GM23338 (cell line): ENCODE measurements around the gene RFWD3. TPM values are rescaled to one million over a fixed set of nuclear protein-coding genes. Genes with fewer than 3 reads are reported as not detected.

Source experiments
- ATAC-seq: fragments of 200-7000 bp; cut with Tn5 transposase; 3 replicates; pipeline ENCODE4 v1.9.1; 2020
- DNase-seq: peaks from one replicate; pipeline ENCODE4 v3.0.0-alpha.2; 2015; ENCODE audit warnings: low spot score
- H2AFZ ChIP-seq: fragments of 200-600 bp; sonication (generic); 2 replicates; pipeline ENCODE4 v1.8.0; 2016; ENCODE audit warnings: antibody characterized with exemption, mild to moderate bottlenecking, moderate library complexity
- H3F3A ChIP-seq: fragments of 200-600 bp; sonication (generic); replicated peaks from 2 replicates; pipeline ENCODE4 v1.8.0; 2017; ENCODE audit warnings: antibody characterized with exemption, mixed run types, low read depth
- H3K27ac ChIP-seq: fragments of 200-600 bp; sonication (generic); 2 replicates; pipeline ENCODE4 v1.6.1; 2016; ENCODE audit warnings: low read depth
- H3K27me3 ChIP-seq: fragments of 200-600 bp; sonication (generic); 2 replicates; pipeline ENCODE4 v1.8.0; 2016; ENCODE audit warnings: mild to moderate bottlenecking, mixed run types, moderate library complexity; ENCODE audit not compliant: insufficient read depth
- H3K36me3 ChIP-seq: fragments of 200-600 bp; sonication (generic); 2 replicates; pipeline ENCODE4 v1.8.0; 2016; ENCODE audit warnings: mild to moderate bottlenecking; ENCODE audit not compliant: insufficient read depth
- H3K4me1 ChIP-seq: fragments of 200-600 bp; sonication (generic); 2 replicates; pipeline ENCODE4 v1.8.0; 2016; ENCODE audit warnings: mild to moderate bottlenecking, moderate library complexity; ENCODE audit not compliant: insufficient read depth
- H3K4me2 ChIP-seq: fragments of 200-600 bp; sonication (generic); 2 replicates; pipeline ENCODE4 v1.7.1; 2017; ENCODE audit warnings: mixed run types
- H3K4me3 ChIP-seq: fragments of 200-600 bp; sonication (generic); 2 replicates; pipeline ENCODE4 v1.6.1; 2016; ENCODE audit warnings: mixed run types
- H3K79me2 ChIP-seq: fragments of 200-600 bp; sonication (generic); replicated peaks from 2 replicates; pipeline ENCODE4 v1.8.0; 2017; ENCODE audit warnings: mild to moderate bottlenecking; ENCODE audit not compliant: insufficient read depth
- H3K9me2 ChIP-seq: fragments of 200-600 bp; sonication (generic); 2 replicates; pipeline ENCODE4 v1.8.0; 2017; ENCODE audit not compliant: insufficient read depth
- H4K20me1 ChIP-seq: fragments of 200-600 bp; sonication (generic); replicated peaks from 2 replicates; pipeline ENCODE4 v1.8.0; 2017; ENCODE audit warnings: mild to moderate bottlenecking; ENCODE audit not compliant: insufficient read depth
- H3K27ac Mint-ChIP-seq: 2 replicates; pipeline ENCODE4 v1.8.0; 2020; ENCODE audit warnings: inconsistent platforms, mild to moderate bottlenecking, moderate library complexity, mixed read lengths
- H3K27me3 Mint-ChIP-seq: 3 replicates; pipeline ENCODE4 v1.8.0; 2022; ENCODE audit warnings: low read depth, mild to moderate bottlenecking, moderate library complexity, mixed read lengths, inconsistent platforms; ENCODE audit not compliant: insufficient read depth, poor library complexity
- H3K36me3 Mint-ChIP-seq: 3 replicates; pipeline ENCODE4 v1.8.0; 2021; ENCODE audit warnings: low read depth, mild to moderate bottlenecking, inconsistent platforms, moderate library complexity, mixed read lengths
- H3K4me1 Mint-ChIP-seq: 3 replicates; pipeline ENCODE4 v1.8.0; 2020; ENCODE audit warnings: mild to moderate bottlenecking, inconsistent platforms, mixed read lengths
- H3K4me3 Mint-ChIP-seq: 3 replicates; pipeline ENCODE4 v1.8.0; 2021; ENCODE audit warnings: moderate library complexity, mild to moderate bottlenecking, inconsistent platforms, mixed read lengths
- H3K9me3 Mint-ChIP-seq: 3 replicates; pipeline ENCODE4 v1.8.0; 2020; ENCODE audit warnings: moderate library complexity, mild to moderate bottlenecking, inconsistent platforms, mixed read lengths
- CTCF ChIP-seq, 2 experiments: fragments of 200-600 bp in 1 of 2; sonication (generic) in 1 of 2; conservative IDR thresholded peaks; 2 replicates each; pipeline versions ENCODE4 v1.5.1 to v1.6.1; 2016 to 2017; ENCODE audit warnings: antibody characterized with exemption in 2 of 2, low read depth in 2 of 2, mild to moderate bottlenecking in 2 of 2, moderate library complexity in 1 of 2
- REST ChIP-seq: IDR thresholded peaks from one replicate; pipeline ENCODE4 v1.6.1; 2018; ENCODE audit warnings: antibody characterized with exemption; ENCODE audit not compliant: unreplicated experiment
- polyA plus RNA-seq: library from polyadenylated mRNA; unstranded; fragments of >200 nt; fragmentation: Nextera tagmentation; extraction: Ambion mirVana; gene quantifications from 2 replicates; pipeline ENCODE4 v1.2.1, GENCODE V29; 2016
- total RNA-seq: library from RNA; depleted of rRNA; stranded (reverse); fragments of >200 nt; shearing (Covaris generic); gene quantifications from 2 replicates; pipeline ENCODE4 v1.2.3, GENCODE V29; 2014

Gene RFWD3
- total and polyA plus RNA-seq, 2 experiments from 2014 or later, result 27.6 to 113 TPM

- H3K36me3 Mint-ChIP-seq, result no peaks in the 10 kb centered on the region
- no peaks in the 10 kb centered on the region; the same call in 2 of the 3 replicates for H3K4me1 Mint-ChIP-seq
Observed at GRCh38 chr16:74716355-74716754, 49.7 kb upstream of the RFWD3 start.

More at GRCh38 chr16:74716355-74716754, 49.7 kb upstream of the RFWD3 start:
- no peaks in the 10 kb centered on the region for H3K79me2 ChIP-seq
- H3K36me3 ChIP-seq, result no peaks in the 10 kb centered on the region
- no peak overlapping the region for H3K4me3 ChIP-seq
- H3K27me3 ChIP-seq, result no peaks in the 10 kb centered on the region
- TF ChIP-seq CTCF (conservative IDR thresholded peaks at IDR 0.05; ENCODE audit: low read depth in 2 of 2) (peak; percentile 45 to 60), REST (no peak)
- no peaks in the 10 kb centered on the region for H3F3A ChIP-seq
- no peaks in the 10 kb centered on the region for H4K20me1 ChIP-seq
- Mint-ChIP-seq H3K27ac (no peak overlapping the region), H3K4me3 (no peak overlapping the region), H3K27me3 (peaks cover 12% of the 10 kb centered on the region), H3K9me3 (no peaks in the 10 kb centered on the region; the same call in 2 of the 3 replicates)
- DNase-seq (no peak), ATAC-seq (peak; percentile 73)
- H3K9me2 ChIP-seq, result no peaks in the 10 kb centered on the region
- H3K4me1 ChIP-seq, result no peaks in the 10 kb centered on the region
- H3K27ac ChIP-seq, result no peak overlapping the region
- no peak overlapping the region for H3K4me2 ChIP-seq
- no peak overlapping the region for H2AFZ ChIP-seq
